Thoracic aorta (tissue), 2 donors: ENCODE results near the gene FARS2. TPM values are rescaled to one million over a fixed set of nuclear protein-coding genes. Genes with fewer than 3 reads are reported as not detected.

ENCODE experiments used
- ATAC-seq: fragments of 150-250 bp; one replicate; pipeline ENCODE4 v1.8.0; 2017; ENCODE audit warnings: low read depth; ENCODE audit not compliant: insufficient number of reproducible peaks, low FRiP score
- DNase-seq: peaks from one replicate; pipeline ENCODE4 v3.0.0-alpha.2; 2020; ENCODE audit warnings: low spot score
- H3K27ac ChIP-seq, 2 donors: fragments of 200-600 bp; sonication (generic); 1 replicate in 1 of 2; 2 replicates in 1 of 2; pipeline ENCODE4 v1.5.1; 2016; ENCODE audit warnings: mild to moderate bottlenecking in 2 of 2, moderate library complexity in 2 of 2
- H3K27me3 ChIP-seq: fragments of 200-600 bp; sonication (generic); replicated peaks from 2 replicates; pipeline ENCODE4 v1.6.0; 2016; ENCODE audit warnings: mild to moderate bottlenecking; ENCODE audit not compliant: insufficient read depth
- H3K36me3 ChIP-seq: fragments of 200-600 bp; sonication (generic); one replicate; pipeline ENCODE4 v1.5.1; 2016
- H3K4me1 ChIP-seq, 2 donors: fragments of 200-600 bp; sonication (generic); 1 replicate in 1 of 2; 2 replicates in 1 of 2; pipeline versions ENCODE4 v1.5.1 to v1.6.0; 2016; ENCODE audit warnings: low read depth in 2 of 2, mild to moderate bottlenecking in 1 of 2; ENCODE audit not compliant: control insufficient read depth in 1 of 2
- H3K4me3 ChIP-seq: fragments of 200-600 bp; sonication (generic); 2 replicates; pipeline ENCODE4 v1.5.1; 2016; ENCODE audit warnings: mild to moderate bottlenecking
- H3K9me3 ChIP-seq: fragments of 200-600 bp; sonication (generic); 2 replicates; pipeline ENCODE4 v1.5.1; 2016
- total RNA-seq, 2 donors: library from RNA; depleted of rRNA; stranded (reverse); fragments of >200 nt; gene quantifications; one replicate each; pipeline versions ENCODE4 v1.1.0 to v1.2.3, GENCODE V29; 2016
- TF ChIP-seq, protein P1 (sequence below): fragments of 200-600 bp; sonication (generic); IDR thresholded peaks from one replicate; pipeline ENCODE4 v1.5.1; 2019; ENCODE audit warnings: antibody characterized with exemption

The FARS2 gene
- total RNA-seq, 2 donors from 2014 or later: 10.4 to 11.6 TPM

DNA sequence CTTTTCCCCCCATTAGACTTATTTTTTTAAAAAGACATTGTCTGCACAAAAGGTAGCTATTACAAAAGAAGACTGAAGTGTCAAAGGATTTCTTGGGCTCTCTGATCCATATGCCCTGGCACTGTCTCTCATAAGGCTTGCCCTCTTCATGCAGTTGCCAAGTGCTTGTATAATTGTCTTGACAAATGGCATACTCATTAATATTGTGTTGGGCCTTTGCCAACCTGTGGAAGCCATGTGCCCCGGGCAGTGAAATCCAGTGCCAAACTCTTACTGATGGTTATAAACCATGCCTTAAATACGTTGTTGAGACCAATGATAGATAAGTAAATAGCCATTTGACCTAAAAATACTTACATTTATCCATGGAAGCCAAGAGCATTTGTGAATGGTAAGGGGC, 98.1 kb downstream of the FARS2 start:
- no peak for DNase-seq
- no peaks in the 10 kb centered on the region for H3K36me3 ChIP-seq
- TF ChIP-seq, protein P1, sequence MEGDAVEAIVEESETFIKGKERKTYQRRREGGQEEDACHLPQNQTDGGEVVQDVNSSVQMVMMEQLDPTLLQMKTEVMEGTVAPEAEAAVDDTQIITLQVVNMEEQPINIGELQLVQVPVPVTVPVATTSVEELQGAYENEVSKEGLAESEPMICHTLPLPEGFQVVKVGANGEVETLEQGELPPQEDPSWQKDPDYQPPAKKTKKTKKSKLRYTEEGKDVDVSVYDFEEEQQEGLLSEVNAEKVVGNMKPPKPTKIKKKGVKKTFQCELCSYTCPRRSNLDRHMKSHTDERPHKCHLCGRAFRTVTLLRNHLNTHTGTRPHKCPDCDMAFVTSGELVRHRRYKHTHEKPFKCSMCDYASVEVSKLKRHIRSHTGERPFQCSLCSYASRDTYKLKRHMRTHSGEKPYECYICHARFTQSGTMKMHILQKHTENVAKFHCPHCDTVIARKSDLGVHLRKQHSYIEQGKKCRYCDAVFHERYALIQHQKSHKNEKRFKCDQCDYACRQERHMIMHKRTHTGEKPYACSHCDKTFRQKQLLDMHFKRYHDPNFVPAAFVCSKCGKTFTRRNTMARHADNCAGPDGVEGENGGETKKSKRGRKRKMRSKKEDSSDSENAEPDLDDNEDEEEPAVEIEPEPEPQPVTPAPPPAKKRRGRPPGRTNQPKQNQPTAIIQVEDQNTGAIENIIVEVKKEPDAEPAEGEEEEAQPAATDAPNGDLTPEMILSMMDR: no peak
- ATAC-seq: no peak
- H3K27me3 ChIP-seq: no peaks in the 10 kb centered on the region
- no peaks in the 10 kb centered on the region for H3K9me3 ChIP-seq
- no peak overlapping the region for H3K27ac ChIP-seq
- H3K4me1 ChIP-seq: no peaks in the 10 kb centered on the region
- H3K4me3 ChIP-seq: no peak overlapping the region

DNA sequence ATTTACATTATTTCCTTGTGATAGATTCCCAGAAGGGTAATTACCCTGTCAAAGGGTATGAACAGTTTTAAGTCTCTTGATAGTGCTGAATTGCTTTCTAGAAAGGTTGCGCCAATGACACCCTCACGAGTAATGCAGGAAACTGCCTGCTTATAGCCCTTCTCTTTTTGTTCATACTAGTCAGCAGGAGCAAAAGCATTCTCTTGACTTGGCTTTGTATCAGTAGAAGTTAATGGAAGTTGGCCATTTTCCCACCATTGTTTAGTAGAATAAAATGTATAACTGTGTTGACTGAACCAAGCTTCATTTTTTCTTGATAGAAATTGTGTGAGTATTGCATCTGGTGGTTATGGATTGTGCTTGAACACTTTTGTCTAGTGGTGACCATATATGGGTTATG, 100.1 kb downstream of the FARS2 start:
- H3K9me3 ChIP-seq: no peaks in the 10 kb centered on the region
- H3K27ac ChIP-seq: no peak overlapping the region
- H3K4me3 ChIP-seq: no peak overlapping the region
- H3K4me1 ChIP-seq: no peaks in the 10 kb centered on the region
- ATAC-seq (no peak), DNase-seq (no peak)
- no peaks in the 10 kb centered on the region for H3K27me3 ChIP-seq
- TF ChIP-seq, protein P1: no peak
- H3K36me3 ChIP-seq: no peaks in the 10 kb centered on the region

DNA sequence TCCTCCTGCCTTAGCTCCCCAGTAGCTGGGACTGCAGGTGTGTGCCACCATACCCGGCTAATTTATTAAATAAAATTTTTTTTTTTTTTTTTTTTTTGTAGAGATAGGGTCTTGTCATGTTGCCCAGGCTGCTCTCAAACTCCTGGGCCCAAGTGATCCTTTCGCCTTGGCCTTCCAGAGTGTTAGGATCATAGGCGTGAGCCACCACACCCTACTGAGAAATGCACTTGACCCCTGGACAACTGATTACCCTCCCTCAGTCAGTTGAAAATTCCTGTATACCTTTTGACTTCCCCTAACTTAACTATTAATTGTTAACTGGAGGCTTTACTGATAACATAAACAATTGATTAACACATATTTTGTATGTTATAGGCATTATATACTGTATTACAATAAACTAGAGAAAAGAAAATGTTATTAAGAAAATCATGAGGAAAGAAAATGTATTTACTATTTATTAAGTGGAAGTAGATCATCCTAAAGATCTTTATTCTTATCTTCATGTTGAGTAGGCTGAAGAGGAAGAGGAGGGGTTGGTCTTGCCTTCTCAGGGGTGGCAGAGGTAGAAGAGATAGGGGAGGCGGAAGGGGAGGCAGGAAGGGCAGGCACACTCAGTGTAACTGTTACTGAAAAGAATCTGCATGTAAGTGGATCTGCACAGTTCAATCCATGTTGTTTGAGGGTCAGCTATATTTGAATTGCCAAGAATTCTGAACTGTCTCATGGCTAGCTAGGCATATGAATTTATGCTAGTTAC, 104.3 kb downstream of the FARS2 start:
- ATAC-seq: no peak
- no peak overlapping the region for H3K27ac ChIP-seq
- H3K36me3 ChIP-seq: no peaks in the 10 kb centered on the region
- H3K4me1 ChIP-seq: no peaks in the 10 kb centered on the region
- no peak for DNase-seq
- H3K27me3 ChIP-seq: no peaks in the 10 kb centered on the region
- no peaks in the 10 kb centered on the region for H3K9me3 ChIP-seq
- H3K4me3 ChIP-seq: no peak overlapping the region
- TF ChIP-seq, protein P1: no peak

DNA sequence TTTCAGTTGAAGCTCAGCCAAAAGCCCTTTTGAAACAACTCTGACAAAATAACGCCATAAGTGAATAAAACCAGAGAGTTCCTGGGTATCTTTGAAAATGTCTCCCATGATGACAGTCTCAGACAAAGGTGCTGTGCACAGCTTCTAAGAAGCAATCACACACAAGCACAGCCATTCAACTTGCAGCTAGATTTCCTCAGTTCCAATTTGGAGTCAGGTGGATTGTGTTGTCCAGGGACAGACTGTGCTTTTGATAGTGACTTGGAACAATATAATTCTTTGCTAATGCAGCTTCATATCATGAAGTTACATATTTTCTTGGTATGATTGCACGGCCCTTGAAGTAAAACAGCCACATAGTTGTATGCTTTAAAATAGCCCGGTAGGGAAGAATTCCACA, 105.6 kb downstream of the FARS2 start:
- Histone ChIP-seq H3K4me3 (no peak overlapping the region), H3K27ac (no peak overlapping the region), H3K4me1 (no peaks in the 10 kb centered on the region), H3K36me3 (no peaks in the 10 kb centered on the region), H3K9me3 (no peaks in the 10 kb centered on the region), H3K27me3 (no peaks in the 10 kb centered on the region)
- ATAC-seq (no peak), DNase-seq (no peak)
- TF ChIP-seq, protein P1: no peak

DNA sequence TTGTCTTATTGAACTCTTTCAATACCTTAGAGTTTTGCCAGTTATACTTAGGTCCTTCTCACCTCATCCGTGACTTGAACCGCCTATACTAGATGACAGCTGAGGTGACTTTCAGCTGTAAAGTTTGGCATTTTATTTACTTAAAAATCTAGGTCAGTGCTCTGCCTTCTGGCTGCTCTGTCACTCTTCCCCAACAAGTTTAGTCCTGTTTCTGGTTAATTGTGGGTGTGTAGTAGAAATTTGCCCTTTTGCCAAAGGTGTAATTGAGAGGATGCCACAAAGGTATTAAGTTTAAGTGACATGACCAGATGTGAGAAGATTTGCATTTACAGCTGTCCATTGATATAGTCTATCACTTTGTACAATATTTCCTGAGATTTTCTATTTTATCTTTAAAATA, 106.2 kb downstream of the FARS2 start:
- no peaks in the 10 kb centered on the region for H3K36me3 ChIP-seq
- no peak overlapping the region for H3K27ac ChIP-seq
- no peaks in the 10 kb centered on the region for H3K9me3 ChIP-seq
- DNase-seq: no peak
- H3K4me3 ChIP-seq: no peak overlapping the region
- ATAC-seq: no peak
- H3K27me3 ChIP-seq: no peaks in the 10 kb centered on the region
- H3K4me1 ChIP-seq: no peaks in the 10 kb centered on the region
- TF ChIP-seq, protein P1: no peak
